GM19468 (cell line): ENCODE results near the gene IQGAP1.
"Not testable (repeated sequence)": the region's sequence is repeated elsewhere in the genome, so short reads cannot be mapped to it uniquely, and the experiment has no call there.

ENCODE experiments used
- ATAC-seq: cut with Tn5 transposase; IDR thresholded peaks from one replicate; pipeline ENCODE4 v1.9.1; 2021; ENCODE audit warnings: mild to moderate bottlenecking, moderate library complexity, moderate number of reproducible peaks; ENCODE audit not compliant: unreplicated experiment; ENCODE audit errors: extremely low read depth

IQGAP1 gene

DNA sequence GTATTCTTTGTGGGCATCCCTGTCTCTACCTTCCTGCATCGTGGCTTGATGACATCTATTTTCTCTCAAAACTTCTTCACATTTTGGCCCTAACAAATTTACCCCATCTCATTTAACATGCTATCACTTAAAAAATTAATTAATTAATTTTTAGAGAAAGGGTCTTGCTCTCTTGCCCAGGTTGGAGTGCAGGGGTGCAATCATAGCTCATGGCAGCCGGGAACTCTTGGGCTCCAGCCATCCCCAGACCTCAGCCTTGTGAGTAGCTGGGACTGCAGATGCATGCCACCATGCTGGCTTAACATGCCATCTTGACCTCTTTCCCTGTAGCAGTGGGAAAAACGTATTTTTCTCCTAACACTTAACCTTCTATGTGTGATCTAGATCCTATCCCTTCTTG lies 20.6 kb downstream of the IQGAP1 start:
- no peak for ATAC-seq

DNA sequence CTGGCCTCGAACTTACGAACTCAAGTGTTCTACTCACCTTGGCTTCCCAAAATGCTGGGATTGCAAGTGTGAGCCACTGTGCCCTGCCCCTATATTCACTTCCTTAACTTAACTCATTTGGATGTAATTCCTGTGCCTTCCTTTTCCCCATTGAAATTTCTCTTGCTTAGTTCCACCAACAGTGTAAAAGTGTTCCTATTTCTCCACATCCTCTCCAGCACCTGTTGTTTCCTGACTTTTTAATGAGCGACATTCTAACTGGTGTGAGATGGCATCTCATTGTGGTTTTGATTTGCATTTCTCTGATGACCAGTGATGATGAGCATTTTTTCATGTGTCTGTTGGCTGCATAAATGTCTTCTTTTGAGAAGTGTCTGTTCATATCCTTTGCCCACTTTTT lies 21.5 kb downstream of the IQGAP1 start:
- ATAC-seq: not testable (repeated sequence)

- ATAC-seq: not testable (repeated sequence)
Measured at GRCh38 chr15:90410316-90410715, 22.3 kb downstream of the IQGAP1 start.

DNA sequence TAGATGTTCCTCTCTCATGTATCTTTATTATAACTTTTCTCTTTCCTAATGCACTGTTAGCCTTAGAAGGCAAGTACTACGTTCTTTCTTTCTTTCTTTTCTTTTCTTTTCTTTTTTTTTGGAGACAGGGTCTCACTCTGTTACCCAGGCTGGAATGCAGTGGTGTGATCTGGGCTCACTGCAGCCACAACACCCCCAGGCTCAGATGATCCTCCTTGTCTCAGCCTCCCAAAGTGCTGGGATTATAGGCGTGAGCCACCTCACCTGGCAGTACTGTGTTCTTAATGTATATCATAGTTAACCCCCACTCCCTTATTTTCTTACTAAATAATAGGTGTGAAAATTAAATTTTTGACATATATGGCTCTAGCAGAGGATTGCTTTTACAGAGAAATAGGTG lies 23.1 kb downstream of the IQGAP1 start:
- no peak for ATAC-seq

- peak; percentile 72 for ATAC-seq
Measured at GRCh38 chr15:90412356-90413194, 24.5 kb downstream of the IQGAP1 start.

- no peak for ATAC-seq
Measured at GRCh38 chr15:90413411-90414379, 25.7 kb downstream of the IQGAP1 start.

- no peak for ATAC-seq
Measured at GRCh38 chr15:90414408-90415028, 26.5 kb downstream of the IQGAP1 start.

GRCh38 chr15:90416052-90416451 lies 28.0 kb downstream of the IQGAP1 start:
- ATAC-seq: not testable (repeated sequence)

DNA sequence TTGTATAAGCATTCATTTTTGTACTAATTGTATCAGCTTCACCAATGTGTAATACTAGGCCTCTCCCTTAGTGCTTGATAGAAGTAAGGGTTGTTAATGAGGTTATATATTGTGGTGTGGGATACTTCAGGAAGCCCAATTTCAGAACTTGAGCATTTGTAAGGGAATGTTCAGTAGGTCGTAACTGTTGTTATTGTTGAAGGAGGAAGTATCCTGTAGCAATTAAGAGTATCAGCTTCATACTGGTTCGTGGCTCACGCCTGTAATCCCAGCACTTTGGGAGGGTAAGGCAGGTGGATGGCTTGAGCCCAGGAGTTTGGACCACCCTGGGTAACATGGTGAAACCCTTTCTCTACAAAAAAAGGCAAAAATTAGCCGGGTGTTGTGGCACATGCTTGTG lies 30.6 kb downstream of the IQGAP1 start:
- ATAC-seq: no peak

GRCh38 chr15:90419206-90419605 lies 31.2 kb downstream of the IQGAP1 start:
- no peak for ATAC-seq

DNA sequence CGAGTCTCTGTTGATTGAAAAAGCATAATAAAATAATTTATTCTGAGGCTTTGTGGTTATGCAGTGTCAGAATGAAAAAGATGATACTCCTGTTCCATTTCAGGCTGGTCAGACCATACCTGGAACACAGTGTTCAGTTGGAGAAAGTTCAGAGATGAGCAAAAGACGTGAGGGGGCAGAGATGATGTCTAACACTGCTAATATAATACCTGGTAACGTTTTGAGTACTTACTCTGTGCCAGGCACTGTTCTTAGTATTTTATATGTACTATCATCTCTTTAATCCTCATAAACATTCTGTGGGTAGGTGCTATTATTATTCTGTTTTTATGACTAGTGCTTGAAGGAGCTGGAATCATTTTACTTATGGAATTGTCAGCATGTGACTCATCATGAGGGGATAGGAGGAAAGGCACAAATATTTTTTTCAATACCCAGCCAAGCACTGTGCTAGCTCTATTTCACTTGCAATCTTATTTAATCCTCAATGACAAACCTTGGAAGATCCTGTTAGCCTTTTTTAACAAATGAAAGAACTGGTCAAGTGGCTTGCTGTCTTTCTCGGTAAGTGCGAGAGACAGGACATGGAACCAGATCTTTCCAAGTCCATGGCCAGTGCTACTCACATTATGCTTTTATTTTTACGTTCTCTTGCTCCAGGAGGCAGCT lies 31.8 kb downstream of the IQGAP1 start:
- no peak for ATAC-seq

GRCh38 chr15:90420451-90420850 lies 32.4 kb downstream of the IQGAP1 start:
- no peak for ATAC-seq

GRCh38 chr15:90421527-90421926 lies 33.5 kb downstream of the IQGAP1 start:
- ATAC-seq: no peak

GRCh38 chr15:90422043-90422442 lies 34.0 kb downstream of the IQGAP1 start:
- no peak for ATAC-seq

- ATAC-seq: no peak
Measured at GRCh38 chr15:90422936-90423335, 34.9 kb downstream of the IQGAP1 start.

GRCh38 chr15:90423801-90424319 lies 35.8 kb downstream of the IQGAP1 start:
- no peak for ATAC-seq

DNA sequence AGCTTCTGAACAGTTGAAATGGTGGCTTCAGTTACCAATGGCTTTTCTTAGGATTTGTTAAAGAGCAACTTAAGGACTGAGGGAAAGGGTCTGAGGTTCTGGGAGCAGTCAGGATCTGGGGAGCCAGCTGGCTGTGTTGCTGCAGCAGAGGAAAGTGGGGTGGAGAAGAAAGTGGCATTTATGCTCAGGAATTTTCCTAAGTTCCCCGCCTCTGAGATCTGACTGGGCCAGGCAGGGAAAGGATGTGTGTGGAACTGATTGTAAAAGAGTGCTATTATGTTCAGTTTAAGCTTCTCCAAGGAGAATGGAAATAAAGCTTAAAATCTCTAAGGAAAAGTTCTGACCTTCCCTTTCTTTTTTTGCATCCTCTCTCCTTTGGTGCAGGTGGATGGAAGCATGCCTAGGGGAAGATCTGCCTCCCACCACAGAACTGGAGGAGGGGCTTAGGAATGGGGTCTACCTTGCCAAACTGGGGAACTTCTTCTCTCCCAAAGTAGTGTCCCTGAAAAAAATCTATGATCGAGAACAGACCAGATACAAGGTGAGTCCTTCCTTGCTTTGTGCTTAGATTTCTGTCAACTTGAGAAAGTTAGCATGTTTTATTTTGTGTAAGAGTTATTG lies 37.8 kb downstream of the IQGAP1 start:
- ATAC-seq: no peak

- ATAC-seq: no peak
Measured at GRCh38 chr15:90427185-90427584, 39.1 kb downstream of the IQGAP1 start.

GRCh38 chr15:90432253-90432652 lies 44.2 kb downstream of the IQGAP1 start:
- ATAC-seq: no peak
